Pancreas (tissue), 10 donors: ENCODE measurements around the gene AKAP9. TPM values are rescaled to one million over a fixed set of nuclear protein-coding genes. Genes with fewer than 3 reads are reported as not detected.
"Not testable (repeated sequence)": the region's sequence is repeated elsewhere in the genome, so short reads cannot be mapped to it uniquely, and the experiment has no call there.

Experiments used
- ATAC-seq, 4 donors: fragments of 200-7000 bp; cut with Tn5 transposase; one replicate each; pipeline versions ENCODE4 v1.8.0 to v1.9.1; 2020; ENCODE audit warnings: mild to moderate bottlenecking in 4 of 4, moderate library complexity in 4 of 4
- DNase-seq, 6 donors: peaks; one replicate each; pipeline ENCODE4 v3.0.0-alpha.2; 2020
- FAIRE-seq: peaks from 2 replicates; lab custom pipeline; 2012; peaks lifted over from hg19 to GRCh38; lab: Jason Lieb, UNC
- H3K27ac ChIP-seq, 4 donors: fragments of 200-600 bp; sonication (generic); 1 replicate in 3 of 4; 2 replicates in 1 of 4; pipeline versions ENCODE4 v1.5.0 to v1.8.0; 2020
- H3K27me3 ChIP-seq, 4 donors: fragments of 200-600 bp; one replicate each; pipeline ENCODE4 v1.8.0; 2021
- H3K36me3 ChIP-seq, 3 donors: fragments of 200-600 bp; sonication (generic) in 1 of 3; one replicate each; pipeline versions ENCODE4 v1.5.0 to v1.8.0; 2020 to 2021
- H3K4me1 ChIP-seq, 3 donors: fragments of 200-600 bp; one replicate each; pipeline ENCODE4 v1.8.0; 2021
- H3K4me3 ChIP-seq, 4 donors: fragments of 200-600 bp; sonication (generic) in 2 of 4; one replicate each; pipeline versions ENCODE4 v1.5.0 to v1.8.0; 2020 to 2021
- H3K9me3 ChIP-seq, 4 donors: fragments of 200-600 bp; one replicate each; pipeline ENCODE4 v1.8.0; 2021
- CTCF ChIP-seq, 4 donors: fragments of 200-600 bp; sonication (generic) in 3 of 4; IDR thresholded peaks; one replicate each; pipeline versions ENCODE4 v1.5.0 to v1.8.0; 2021; ENCODE audit warnings: antibody characterized with exemption in 4 of 4
- WGBS, 2 donors: extraction: QIAGEN DNeasy Blood & Tissue Kit; methylation state at CpG; one replicate each; pipeline ENCODE4 v1.1.7; 2013; 5-methylcytosine and 5-hydroxymethylcytosine counted together
- intact Hi-C, 3 donors: fragments of 100-400 bp; cut with DNase I; formaldehyde crosslinking; loops; one replicate each; pipeline versions ENCODE4 v1.11.1 to v1.14.2; 2022
- polyA plus RNA-seq, 2 donors: library from polyadenylated mRNA; stranded (reverse); fragments of 200-250 nt; gene quantifications; one replicate each; pipeline ENCODE4 v1.2.3, GENCODE V29; 2013
- total RNA-seq, 6 donors: library from RNA; stranded (reverse); fragmentation: NEBNext Ultra II Directional in 4 of 6; extraction: Animal tissue kit (Norgen Biotek cat#: 25700) in 4 of 6; gene quantifications; one replicate each; pipeline versions ENCODE4 v1.2.1 to v1.2.4, GENCODE V29; 2021 to 2023
- donor health status: healthy with polysubstance abuse.
- donor health status: DM: no; HTN: no; CAD: no; lungs with moderate emphysema.
- donor health status: DM: no; HTN: no; CAD: no.
- donor health status: control.
- donor health status: control.
- donor health status: Bipolar disorder and iron deficiency.
- donor health status: DM: yes; HTN: yes; CAD: no.
- donor health status: DM: no; HTN: no; CAD: no.
- donor health status: DM: no; HTN: no; CAD: no.
- donor health status: DM: yes; HTN: yes; CAD: no.

Gene AKAP9
- total RNA-seq (10 to 100 TPM; 35.0 to 60.4 (median 46.8) TPM), polyA plus RNA-seq (10 to 100 TPM; 17.8 to 26.8 TPM)

- WGBS, 2 donors, result 0% methylated on average over 58 to 59 of the region's 59 CpGs
- intact Hi-C loops, result no loop called here
- Histone ChIP-seq H3K27me3 (no peaks in the 10 kb centered on the region), H3K9me3 (no peaks in the 10 kb centered on the region), H3K36me3 (no peaks in the 10 kb centered on the region), H3K27ac (peak within 1 kb of the TSS; percentile 87 to 98 (median 94)), H3K4me1 (peaks cover 12 to 23% (median 16%) of the 10 kb centered on the region in 3 donors), H3K4me3 (peak within 1 kb of the TSS; percentile 70 to 92 (median 83))
- FAIRE-seq (no peak), ATAC-seq (peak; percentile 96 to 97 (median 96)), DNase-seq (peak; percentile 92 to 98 (median 93))
- TF ChIP-seq CTCF (IDR thresholded peaks at IDR 0.05), result no peak
These were observed at the start of gene AKAP9 for GRCh38 chr7:91940572-91941341. Gene AKAP9 (plus strand): TSS chr7:91940862. CDS start chr7:91941100, 238 bp downstream.

GRCh38 chr7:91892099-91892705, 48.5 kb upstream of the AKAP9 start:
- no peak overlapping the region for H3K4me3 ChIP-seq
- DNase-seq, result no peak
- 55 to 59% methylated on average over 3 of the region's 3 CpGs for WGBS, 2 donors

GRCh38 chr7:91892821-91893340, 47.8 kb upstream of the AKAP9 start:
- FAIRE-seq (no peak), ATAC-seq (no peak)
- WGBS, 2 donors, result 44 to 49% methylated on average over 2 of the region's 2 CpGs

More at GRCh38 chr7:91892099-91892705, 48.5 kb upstream of the AKAP9 start:
- no peak for FAIRE-seq
- Histone ChIP-seq H3K27ac (no peak overlapping the region), H3K4me1 (no peaks in the 10 kb centered on the region), H3K27me3 (no peaks in the 10 kb centered on the region), H3K9me3 (no peaks in the 10 kb centered on the region), H3K36me3 (no peaks in the 10 kb centered on the region)
- no peak for ATAC-seq
- intact Hi-C loops, result no loop called here
- TF ChIP-seq CTCF (IDR thresholded peaks at IDR 0.05), result no peak

GRCh38 chr7:91893699-91894098, 47.0 kb upstream of the AKAP9 start:
- H3K27ac ChIP-seq, H3K27me3 ChIP-seq, H3K36me3 ChIP-seq, H3K9me3 ChIP-seq, H3K4me1 ChIP-seq, FAIRE-seq, H3K4me3 ChIP-seq, DNase-seq, intact Hi-C loops, ATAC-seq: not testable (repeated sequence)
- 88 to 93% methylated on average over 5 of the region's 5 CpGs for WGBS, 2 donors

More at GRCh38 chr7:91892821-91893340, 47.8 kb upstream of the AKAP9 start:
- no peak for TF ChIP-seq CTCF (IDR thresholded peaks at IDR 0.05)
- no peak overlapping the region for H3K27ac ChIP-seq
- no peak for DNase-seq
- peaks cover 0 to 4% (median 4%) of the 10 kb centered on the region in 3 donors for H3K4me1 ChIP-seq
- no peaks in the 10 kb centered on the region for H3K9me3 ChIP-seq
- no peaks in the 10 kb centered on the region for H3K27me3 ChIP-seq
- no peak overlapping the region for H3K4me3 ChIP-seq
- H3K36me3 ChIP-seq, result no peaks in the 10 kb centered on the region
- intact Hi-C loops, result no loop called here

GRCh38 chr7:91894781-91895480, 45.7 kb upstream of the AKAP9 start:
- H3K27ac ChIP-seq, result no peak overlapping the region
- intact Hi-C loops, result no loop called here
- H3K27me3 ChIP-seq, result no peaks in the 10 kb centered on the region
- no peak for TF ChIP-seq CTCF (IDR thresholded peaks at IDR 0.05)
- no peaks in the 10 kb centered on the region for H3K9me3 ChIP-seq
- no peak overlapping the region for H3K4me3 ChIP-seq
- H3K36me3 ChIP-seq, result no peaks in the 10 kb centered on the region
- WGBS, 2 donors, result 52 to 59% methylated on average over 1 of the region's 1 CpG
- H3K4me1 ChIP-seq, result peaks cover 0 to 4% (median 4%) of the 10 kb centered on the region in 3 donors
- ATAC-seq, result no peak
- DNase-seq, result no peak
- no peak for FAIRE-seq
